ENCODE data around the gene MED6. TPM values are rescaled to one million over a fixed set of nuclear protein-coding genes. Genes with fewer than 3 reads are reported as not detected.

MED6 gene
- total and polyA plus RNA-seq, 2 of the 13 experiments (the other 11 are each of a cell fraction or from before 2014, with no cell fraction given), result 44.8 to 47.8 TPM

- POLR2A ChIA-PET, result no interaction called here
Observed at GRCh38 chr14:70571139-70571538, 29.3 kb downstream of the MED6 start.

GRCh38 chr14:70567791-70568190, 32.7 kb downstream of the MED6 start:
- in situ Hi-C loops (cut with HindIII; ENCODE audit: extremely low pct_ligation_motif_present, low pct_unique_long_range_greater_than_20kb), result loop anchor here (25.0 kb wide), 1 partner anchor 480 kb away; no protein-coding TSS in a partner anchor
- Histone ChIP-seq H3K9ac (ENCODE audit: insufficient read depth, low read depth, low read length) (no peak overlapping the region), H3K9me3 (ENCODE audit: low read length) (no peaks in the 10 kb centered on the region), H2AFZ (ENCODE audit: low read length) (no peak overlapping the region), H3K4me3 (replicated peaks in 1 of 3; ENCODE audit: insufficient read depth in 1 of 3, low read depth in 2 of 3, low read length in 3 of 3) (no peak overlapping the region), H4K20me1 (ENCODE audit: insufficient read depth, low read length) (no peaks in the 10 kb centered on the region; the same call in 1 of the 2 replicates), H3K27ac (ENCODE audit: extremely low read length, insufficient read depth, low read length) (no peak overlapping the region), H3K36me3 (replicated peaks in 1 of 2; ENCODE audit: control insufficient read depth in 1 of 2, insufficient read depth in 2 of 2, low read length in 2 of 2) (peaks cover 5 to 6% of the 10 kb centered on the region in 2 experiments; a peak in 3 of 5 replicates), H3K4me1 (ENCODE audit: insufficient read depth, low read length) (peaks cover 8% of the 10 kb centered on the region), H3K27me3 (ENCODE audit: control insufficient read depth in 1 of 2, insufficient read depth in 2 of 2, low read length in 2 of 2) (no peaks in the 10 kb centered on the region), H3K4me2 (ENCODE audit: low read depth, low read length) (no peak overlapping the region), H3K79me2 (ENCODE audit: insufficient read depth, low read length) (no peaks in the 10 kb centered on the region)
- POLR2A ChIA-PET, result no interaction called here
- no TSS peak for BruUV-seq (replicated peaks)
- WGBS (ENCODE audit: low lambda C conversion rate), result 65% methylated on average over 2 of the region's 2 CpGs
- TF ChIP-seq RAD21 (CRISPR knock-in tag; IDR thresholded peaks at IDR 0.05) (peak; percentile 53), ZNF230 (CRISPR knock-in tag; IDR thresholded peaks at IDR 0.05) (peak; percentile 100), ZFP82 (CRISPR knock-in tag; IDR thresholded peaks at IDR 0.05; ENCODE audit: borderline replicate concordance) (no peak), STAG1 (CRISPR knock-in tag; IDR thresholded peaks at IDR 0.05) (peak; percentile 82), ZSCAN30 (CRISPR knock-in tag; IDR thresholded peaks at IDR 0.05) (no peak), CTCF (CRISPR knock-in tag; IDR thresholded peaks at IDR 0.05) (peak; percentile 83), SMC3 (IDR thresholded peaks at IDR 0.05; ENCODE audit: low read length) (peak; percentile 72), MAFF (IDR thresholded peaks at IDR 0.05; ENCODE audit: low read depth, low read length) (peak; percentile 59; the same call in 1 of the 2 replicates), PBX3 (CRISPR knock-in tag; IDR thresholded peaks at IDR 0.05; ENCODE audit: borderline replicate concordance) (no peak), NFATC3 (CRISPR knock-in tag; IDR thresholded peaks at IDR 0.05) (no peak), ZNF773 (CRISPR knock-in tag; IDR thresholded peaks at IDR 0.05; ENCODE audit: borderline replicate concordance) (no peak), MAFK (conservative IDR thresholded peaks at IDR 0.05 in 1 of 2, IDR thresholded peaks at IDR 0.05 in 1 of 2; ENCODE audit: low read length in 2 of 2) (peak; percentile 61 to 75)
- peak; percentile 87 for FAIRE-seq
- peak; percentile 98 for ATAC-seq
- DNase-seq (ENCODE audit: low spot score), result peak; percentile 64
- intact Hi-C loops (cut with micrococcal nuclease; ENCODE audit: unreplicated experiment), result loop anchor here (1.0 to 10.0 kb wide), 3 partner anchors 170 to 473 kb away; partner anchors contain the start of gene COX16
- CTCF ChIA-PET (ENCODE audit: low intra/inter-chr PET ratio, low total read pairs), result interaction anchor here (1.6 kb wide), 1 partner anchor 481 kb away, joined by 6 read pairs; no protein-coding TSS in a partner anchor

More at GRCh38 chr14:70571139-70571538, 29.3 kb downstream of the MED6 start:
- ATAC-seq (no peak), FAIRE-seq (no peak), DNase-seq (ENCODE audit: low spot score) (no peak)
- in situ Hi-C loops (cut with HindIII; ENCODE audit: extremely low pct_ligation_motif_present, low pct_unique_long_range_greater_than_20kb), result loop anchor here (25.0 kb wide), 1 partner anchor 484 kb away; no protein-coding TSS in a partner anchor
- intact Hi-C loops (cut with micrococcal nuclease; ENCODE audit: unreplicated experiment), result no loop called here
- no peaks in the 10 kb centered on the region for H3K4me1 ChIP-seq (ENCODE audit: insufficient read depth, low read length)
- no peak overlapping the region for H3K27ac ChIP-seq (ENCODE audit: extremely low read length, insufficient read depth, low read length)
- no TSS peak for BruUV-seq (replicated peaks)
- no peaks in the 10 kb centered on the region for H3K79me2 ChIP-seq (ENCODE audit: insufficient read depth, low read length)
- CTCF ChIA-PET (ENCODE audit: low intra/inter-chr PET ratio, low total read pairs), result no interaction called here
- H4K20me1 ChIP-seq (ENCODE audit: insufficient read depth, low read length), result no peaks in the 10 kb centered on the region; the same call in 1 of the 2 replicates
- no peaks in the 10 kb centered on the region for H3K9me3 ChIP-seq (ENCODE audit: low read length)
- no peak for TF ChIP-seq ZNF792 (CRISPR knock-in tag; IDR thresholded peaks at IDR 0.05)
- TF ChIP-seq ZMYM3 (CRISPR knock-in tag; IDR thresholded peaks at IDR 0.05), result no peak
- no peaks in the 10 kb centered on the region; a peak in 2 of 5 replicates for H3K36me3 ChIP-seq (replicated peaks in 1 of 2; ENCODE audit: control insufficient read depth in 1 of 2, insufficient read depth in 2 of 2, low read length in 2 of 2)
- H3K27me3 ChIP-seq (ENCODE audit: control insufficient read depth in 1 of 2, insufficient read depth in 2 of 2, low read length in 2 of 2), result no peaks in the 10 kb centered on the region
- no peak overlapping the region for H3K4me3 ChIP-seq (replicated peaks in 1 of 3; ENCODE audit: insufficient read depth in 1 of 3, low read depth in 2 of 3, low read length in 3 of 3)
- H3K9ac ChIP-seq (ENCODE audit: insufficient read depth, low read depth, low read length), result no peak overlapping the region
- 97% methylated on average over 2 of the region's 2 CpGs for WGBS (ENCODE audit: low lambda C conversion rate)
- no peak overlapping the region for H3K4me2 ChIP-seq (ENCODE audit: low read depth, low read length)
- no peak overlapping the region for H2AFZ ChIP-seq (ENCODE audit: low read length)

Measured in HepG2 (cell line).